Measurements from ENCODE around the gene XRCC1.
A peak's percentile ranks its signal among the peaks of the same experiment; 100 is the strongest.
"Not testable (repeated sequence)": the region's sequence is repeated elsewhere in the genome, so short reads cannot be mapped to it uniquely, and the experiment has no call there.

XRCC1 gene

DNA sequence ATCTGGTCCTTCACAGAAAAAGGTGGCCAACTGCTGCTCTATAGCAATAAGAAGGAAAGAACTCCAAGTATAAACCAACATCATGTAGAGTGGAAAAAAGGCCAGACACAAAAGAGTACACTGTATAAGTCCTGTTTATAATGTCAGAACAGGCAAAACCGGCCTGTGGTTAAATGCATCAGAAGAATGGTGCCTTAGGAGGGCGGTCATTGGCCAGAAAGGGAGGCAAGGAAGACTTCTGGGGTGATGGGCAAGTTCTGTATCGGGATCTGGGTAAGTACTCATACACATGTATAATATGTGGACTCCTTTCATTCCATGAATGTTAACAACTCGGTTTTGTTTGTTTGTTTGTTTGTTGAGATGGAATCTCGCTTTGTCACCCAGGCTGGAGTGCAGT, 52.4 kb downstream of the XRCC1 start:
- no peak overlapping the region for H3K27ac ChIP-seq

DNA sequence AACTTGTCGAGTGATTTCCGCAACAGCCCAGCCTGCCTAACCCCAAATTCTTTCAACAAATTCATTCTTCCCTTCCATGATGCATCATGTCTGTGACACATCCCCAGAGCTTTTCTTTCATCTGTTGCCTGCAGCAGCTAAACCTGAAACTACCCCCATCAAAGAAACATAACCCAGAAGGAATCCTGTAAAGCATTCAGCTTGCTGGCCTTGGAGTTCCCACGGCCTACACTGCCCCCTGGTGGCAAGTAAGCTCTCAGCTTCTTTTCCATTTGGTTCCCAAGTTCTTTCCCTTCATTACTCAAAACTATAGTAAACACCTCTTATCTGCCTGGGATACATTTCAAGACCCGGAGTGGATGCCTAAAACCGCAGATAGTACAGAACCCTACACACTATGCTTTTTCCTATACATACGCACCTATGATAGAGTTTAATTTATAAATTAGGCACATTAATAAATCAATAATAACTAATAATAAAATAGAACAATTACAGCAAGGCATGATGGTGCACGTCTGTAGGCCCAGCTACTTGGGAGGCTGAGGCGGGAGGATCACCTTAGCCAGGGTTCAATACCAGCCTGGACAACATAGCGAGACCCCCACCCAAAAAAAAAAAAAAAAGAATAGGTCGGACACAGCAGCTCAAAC, 55.8 kb downstream of the XRCC1 start:
- no peak overlapping the region for H3K27ac ChIP-seq
- TF ChIP-seq ZFX (IDR thresholded peaks at IDR 0.05; ENCODE audit: borderline replicate concordance) = no peak
- TF ChIP-seq CTCF (IDR thresholded peaks at IDR 0.05) = peak; percentile 91

More for the DNA sequence above, 52.4 kb downstream of the XRCC1 start:
- TF ChIP-seq ZFX (IDR thresholded peaks at IDR 0.05; ENCODE audit: borderline replicate concordance) (no peak), CTCF (IDR thresholded peaks at IDR 0.05) (no peak)

DNA sequence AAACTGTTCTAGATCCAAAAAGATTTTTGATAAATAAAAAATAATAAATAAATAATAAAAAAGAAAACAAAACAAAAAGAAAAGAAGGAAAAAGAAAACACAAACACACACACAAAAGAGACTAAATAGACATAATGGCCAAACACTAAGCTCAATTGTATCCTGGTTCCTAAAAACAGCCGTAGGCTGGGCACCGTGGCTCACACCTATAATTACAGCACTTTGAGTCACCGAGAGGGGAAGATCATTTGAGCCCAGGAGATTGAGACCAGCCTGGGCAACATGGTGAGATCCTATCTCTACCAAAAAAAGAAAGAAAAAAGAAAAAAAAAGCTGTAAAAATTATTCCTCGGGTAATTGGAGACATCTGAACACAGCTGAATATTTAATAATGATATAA, 57.3 kb downstream of the XRCC1 start:
- no peak for TF ChIP-seq CTCF (IDR thresholded peaks at IDR 0.05)
- TF ChIP-seq ZFX (IDR thresholded peaks at IDR 0.05; ENCODE audit: borderline replicate concordance) = no peak
- no peak overlapping the region for H3K27ac ChIP-seq

DNA sequence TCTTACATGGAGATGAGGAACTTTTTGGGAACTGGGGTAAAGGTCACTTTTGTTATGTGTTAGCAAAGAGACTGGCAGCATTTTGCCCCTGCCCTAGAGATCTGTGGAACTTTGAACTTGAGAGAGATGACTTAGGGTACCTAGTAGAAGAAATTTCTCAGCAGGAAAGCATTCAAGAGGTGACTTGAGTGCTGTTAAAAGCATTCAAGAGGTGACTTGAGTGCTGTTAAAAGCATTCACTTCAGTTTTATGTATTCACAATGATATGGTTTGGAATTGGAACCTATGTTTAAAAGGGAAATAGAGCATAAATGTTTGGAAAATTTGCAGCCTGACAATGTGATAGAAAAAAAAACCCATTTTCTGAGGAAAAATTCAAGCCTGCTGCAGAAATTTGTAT, 62.9 kb downstream of the XRCC1 start:
- not testable (repeated sequence) for H3K27ac ChIP-seq

GRCh38 chr19:43511324-43511723, 64.0 kb downstream of the XRCC1 start:
- TF ChIP-seq CTCF (IDR thresholded peaks at IDR 0.05) (no peak), ZFX (IDR thresholded peaks at IDR 0.05; ENCODE audit: borderline replicate concordance) (no peak)
- H3K27ac ChIP-seq = no peak overlapping the region

DNA sequence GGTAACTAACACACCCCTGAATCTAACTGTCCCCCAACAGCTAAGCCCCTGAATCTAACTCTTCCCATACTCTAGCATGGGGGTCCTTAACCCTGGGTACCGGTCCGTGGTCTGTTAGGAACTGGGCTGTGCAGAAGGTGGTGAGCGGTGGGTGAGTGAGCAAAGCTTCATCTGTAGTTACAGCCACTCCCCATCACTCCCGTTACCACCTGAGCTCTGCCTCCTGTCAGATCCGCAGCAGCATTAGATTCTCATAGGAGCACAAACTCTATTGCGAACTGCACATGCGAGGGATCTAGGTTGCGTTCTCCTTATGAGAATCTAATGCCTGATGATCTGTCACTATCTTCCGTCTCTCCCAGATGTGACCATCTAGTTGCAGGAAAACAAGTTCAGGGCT, 64.6 kb downstream of the XRCC1 start:
- TF ChIP-seq CTCF (IDR thresholded peaks at IDR 0.05) (no peak), ZFX (IDR thresholded peaks at IDR 0.05; ENCODE audit: borderline replicate concordance) (no peak)
- H3K27ac ChIP-seq = no peak overlapping the region

- TF ChIP-seq ZFX (IDR thresholded peaks at IDR 0.05; ENCODE audit: borderline replicate concordance) (no peak), CTCF (IDR thresholded peaks at IDR 0.05) (no peak)
- H3K27ac ChIP-seq = no peak overlapping the region
Observed at GRCh38 chr19:43507880-43508279, 67.4 kb downstream of the XRCC1 start.

GRCh38 chr19:43506629-43507028, 68.7 kb downstream of the XRCC1 start:
- TF ChIP-seq ZFX (IDR thresholded peaks at IDR 0.05; ENCODE audit: borderline replicate concordance) (no peak), CTCF (IDR thresholded peaks at IDR 0.05) (no peak)
- no peak overlapping the region for H3K27ac ChIP-seq

All from 22Rv1 (cell line).